Measurements from ENCODE around the gene CCDC185. TPM values are rescaled to one million over a fixed set of nuclear protein-coding genes. Genes with fewer than 3 reads are reported as not detected.

The CCDC185 gene
- total RNA-seq, 1 donor from 2014 or later = not detected

DNA sequence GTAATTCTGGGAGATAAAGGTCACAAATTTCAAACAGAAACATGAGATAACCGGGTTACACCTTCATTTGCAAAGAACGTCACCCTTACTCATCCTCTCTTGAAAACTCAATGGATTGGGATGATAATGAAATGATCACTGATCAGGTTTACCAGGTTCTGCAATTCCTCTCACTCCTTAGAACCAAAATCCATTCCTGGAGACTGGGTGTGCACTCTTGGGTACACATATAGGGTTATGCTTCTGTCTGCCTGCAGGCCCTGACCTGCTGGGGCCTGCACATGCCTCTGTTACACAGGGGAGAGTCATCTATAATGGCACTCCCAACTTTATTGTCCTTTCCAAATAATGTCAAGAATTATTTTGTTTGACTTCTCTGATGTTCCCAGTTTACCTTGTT, 37.5 kb upstream of the CCDC185 start:
- TF ChIP-seq, protein P1, sequence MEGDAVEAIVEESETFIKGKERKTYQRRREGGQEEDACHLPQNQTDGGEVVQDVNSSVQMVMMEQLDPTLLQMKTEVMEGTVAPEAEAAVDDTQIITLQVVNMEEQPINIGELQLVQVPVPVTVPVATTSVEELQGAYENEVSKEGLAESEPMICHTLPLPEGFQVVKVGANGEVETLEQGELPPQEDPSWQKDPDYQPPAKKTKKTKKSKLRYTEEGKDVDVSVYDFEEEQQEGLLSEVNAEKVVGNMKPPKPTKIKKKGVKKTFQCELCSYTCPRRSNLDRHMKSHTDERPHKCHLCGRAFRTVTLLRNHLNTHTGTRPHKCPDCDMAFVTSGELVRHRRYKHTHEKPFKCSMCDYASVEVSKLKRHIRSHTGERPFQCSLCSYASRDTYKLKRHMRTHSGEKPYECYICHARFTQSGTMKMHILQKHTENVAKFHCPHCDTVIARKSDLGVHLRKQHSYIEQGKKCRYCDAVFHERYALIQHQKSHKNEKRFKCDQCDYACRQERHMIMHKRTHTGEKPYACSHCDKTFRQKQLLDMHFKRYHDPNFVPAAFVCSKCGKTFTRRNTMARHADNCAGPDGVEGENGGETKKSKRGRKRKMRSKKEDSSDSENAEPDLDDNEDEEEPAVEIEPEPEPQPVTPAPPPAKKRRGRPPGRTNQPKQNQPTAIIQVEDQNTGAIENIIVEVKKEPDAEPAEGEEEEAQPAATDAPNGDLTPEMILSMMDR (IDR thresholded peaks at IDR 0.05; ENCODE audit: unreplicated experiment) = no peak
- H3K4me1 Mint-ChIP-seq = no peaks in the 10 kb centered on the region
- no peaks in the 10 kb centered on the region for H3K9me3 Mint-ChIP-seq
- no peak overlapping the region for H3K4me3 Mint-ChIP-seq
- no peak for DNase-seq (ENCODE audit: low spot score in 2 of 2, unreplicated experiment in 2 of 2)
- peaks cover 93% of the 10 kb centered on the region for H3K27me3 Mint-ChIP-seq (ENCODE audit: low read depth)
- no peaks in the 10 kb centered on the region for H3K36me3 Mint-ChIP-seq
- no peak overlapping the region for H3K27ac Mint-ChIP-seq

DNA sequence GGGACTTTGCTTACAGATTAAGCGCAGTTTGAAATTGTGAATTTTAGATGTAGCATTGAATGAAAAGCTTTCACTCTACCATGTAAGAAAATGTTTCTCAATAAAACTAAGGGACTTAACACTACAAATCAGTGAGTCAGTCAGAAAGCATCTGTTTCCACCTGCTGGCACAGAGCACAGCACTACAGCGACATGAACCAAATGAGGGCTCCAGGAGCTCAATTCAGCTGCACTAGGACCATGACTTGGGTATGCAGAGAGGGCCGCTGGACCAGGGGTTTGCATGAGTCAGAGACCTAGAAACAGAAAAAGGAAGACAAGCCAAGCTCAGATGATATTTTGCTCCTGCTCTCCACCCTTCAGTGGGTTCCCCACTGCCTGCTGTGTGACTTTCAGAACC, 34.4 kb upstream of the CCDC185 start:
- H3K4me1 Mint-ChIP-seq = peaks cover 13% of the 10 kb centered on the region
- TF ChIP-seq, protein P1 (IDR thresholded peaks at IDR 0.05; ENCODE audit: unreplicated experiment) = no peak
- no peak overlapping the region for H3K27ac Mint-ChIP-seq
- H3K9me3 Mint-ChIP-seq = no peaks in the 10 kb centered on the region
- no peaks in the 10 kb centered on the region for H3K36me3 Mint-ChIP-seq
- no peak for DNase-seq (ENCODE audit: low spot score in 2 of 2, unreplicated experiment in 2 of 2)
- peaks cover 93% of the 10 kb centered on the region for H3K27me3 Mint-ChIP-seq (ENCODE audit: low read depth)
- no peak overlapping the region for H3K4me3 Mint-ChIP-seq

DNA sequence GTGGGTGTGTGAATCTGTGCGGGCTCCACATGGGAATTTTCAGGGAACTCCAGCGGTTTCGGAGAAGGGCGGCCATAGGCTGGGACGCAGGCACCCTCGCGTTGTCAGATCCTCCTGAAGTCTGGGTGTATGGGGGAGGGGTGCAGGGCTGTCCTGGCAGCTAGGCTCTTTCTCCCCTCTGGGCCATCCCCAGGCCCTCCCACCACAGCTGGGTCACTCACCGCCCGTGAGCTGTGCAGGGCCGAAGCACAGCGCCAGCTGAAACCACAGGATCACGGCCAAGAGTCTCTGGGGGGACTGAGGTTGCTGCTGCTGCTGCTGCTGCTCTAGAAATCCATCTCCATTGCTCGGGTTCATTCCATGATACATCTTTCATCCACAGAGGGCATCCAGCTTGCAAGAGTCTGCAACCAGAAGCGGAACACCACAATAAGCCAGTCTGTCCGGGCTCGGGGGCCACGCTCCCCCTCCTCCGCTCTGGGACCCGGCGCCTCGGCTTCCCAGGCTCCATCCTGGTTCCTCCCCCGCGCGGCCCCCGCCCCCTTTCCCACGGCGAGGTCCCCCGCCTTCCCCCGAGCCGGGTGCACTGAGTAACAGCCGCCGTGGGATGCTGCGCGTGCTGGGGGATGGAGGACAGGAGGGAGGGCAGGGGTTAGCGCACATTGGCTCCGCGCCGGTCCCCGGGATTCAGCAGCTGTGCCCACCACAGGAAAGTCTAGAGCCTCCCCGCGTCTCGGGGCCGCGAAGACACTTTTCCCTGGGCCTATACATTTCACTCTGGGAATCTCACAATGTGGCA, 30.0 kb upstream of the CCDC185 start:
- H3K4me1 Mint-ChIP-seq = peaks cover 16% of the 10 kb centered on the region
- no peak for DNase-seq (ENCODE audit: low spot score in 2 of 2, unreplicated experiment in 2 of 2)
- peaks cover 79% of the 10 kb centered on the region for H3K27me3 Mint-ChIP-seq (ENCODE audit: low read depth)
- no peaks in the 10 kb centered on the region for H3K36me3 Mint-ChIP-seq
- no peaks in the 10 kb centered on the region for H3K9me3 Mint-ChIP-seq
- TF ChIP-seq, protein P1 (IDR thresholded peaks at IDR 0.05; ENCODE audit: unreplicated experiment) = no peak
- peak overlapping the region; percentile 79 for H3K4me3 Mint-ChIP-seq
- no peak overlapping the region for H3K27ac Mint-ChIP-seq

DNA sequence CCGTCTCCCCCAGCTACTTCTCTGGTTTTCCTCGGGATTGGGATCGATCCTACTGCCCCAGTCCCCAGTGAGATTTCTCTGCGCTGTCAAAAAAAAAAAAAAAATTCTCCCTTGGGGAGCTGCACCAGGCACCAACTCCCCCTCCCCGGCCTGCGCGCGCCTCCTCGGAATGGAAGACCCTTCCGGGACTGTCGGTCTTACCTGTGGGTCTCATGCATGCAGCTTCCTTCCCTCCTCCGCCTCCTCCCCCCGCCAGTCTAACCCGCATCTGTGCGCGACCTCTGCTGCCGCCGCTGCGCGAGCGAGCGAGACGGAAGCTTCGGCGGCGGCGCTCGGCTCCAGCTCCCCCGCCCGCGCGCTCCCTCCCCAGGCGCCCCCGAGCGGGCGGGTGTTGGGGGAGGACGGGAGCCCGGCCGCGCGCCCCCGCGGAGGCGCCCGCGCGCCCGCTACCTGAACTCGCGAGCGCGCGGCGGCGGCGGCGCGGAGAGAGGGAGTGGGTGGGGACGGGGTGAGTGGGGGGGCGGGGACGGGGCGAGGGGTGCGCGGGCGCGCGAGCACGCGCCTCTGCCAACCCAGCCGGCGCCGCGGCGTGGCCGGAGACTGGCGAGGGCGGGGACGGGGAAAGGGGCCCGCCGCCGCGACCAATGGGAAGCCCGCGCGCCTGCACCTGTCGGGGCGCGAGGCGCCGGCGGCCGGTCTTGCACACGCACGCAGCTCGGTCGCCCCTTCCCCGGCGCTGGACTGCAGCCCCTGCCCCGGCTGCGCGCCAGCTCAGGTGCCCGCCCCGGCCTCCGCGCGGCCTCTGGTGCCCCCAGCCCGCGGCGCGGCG, 29.1 kb upstream of the CCDC185 start, which contains the start of gene SUSD4:
TSS of gene SUSD4 (minus strand) at position 321 of the 829 bp plus-strand sequence. CDS start 751 bp downstream, outside the sequence.
- peak; percentile 25 to 58 for DNase-seq (ENCODE audit: low spot score in 2 of 2, unreplicated experiment in 2 of 2)
- H3K4me3 Mint-ChIP-seq = peak within 1 kb of the TSS; percentile 79
- H3K27me3 Mint-ChIP-seq (ENCODE audit: low read depth) = peaks cover 76% of the 10 kb centered on the region
- H3K4me1 Mint-ChIP-seq = peaks cover 16% of the 10 kb centered on the region
- H3K27ac Mint-ChIP-seq = no peak within 1 kb of the TSS
- no peaks in the 10 kb centered on the region for H3K9me3 Mint-ChIP-seq
- TF ChIP-seq, protein P1 (IDR thresholded peaks at IDR 0.05; ENCODE audit: unreplicated experiment) = no peak
- H3K36me3 Mint-ChIP-seq = no peaks in the 10 kb centered on the region

DNA sequence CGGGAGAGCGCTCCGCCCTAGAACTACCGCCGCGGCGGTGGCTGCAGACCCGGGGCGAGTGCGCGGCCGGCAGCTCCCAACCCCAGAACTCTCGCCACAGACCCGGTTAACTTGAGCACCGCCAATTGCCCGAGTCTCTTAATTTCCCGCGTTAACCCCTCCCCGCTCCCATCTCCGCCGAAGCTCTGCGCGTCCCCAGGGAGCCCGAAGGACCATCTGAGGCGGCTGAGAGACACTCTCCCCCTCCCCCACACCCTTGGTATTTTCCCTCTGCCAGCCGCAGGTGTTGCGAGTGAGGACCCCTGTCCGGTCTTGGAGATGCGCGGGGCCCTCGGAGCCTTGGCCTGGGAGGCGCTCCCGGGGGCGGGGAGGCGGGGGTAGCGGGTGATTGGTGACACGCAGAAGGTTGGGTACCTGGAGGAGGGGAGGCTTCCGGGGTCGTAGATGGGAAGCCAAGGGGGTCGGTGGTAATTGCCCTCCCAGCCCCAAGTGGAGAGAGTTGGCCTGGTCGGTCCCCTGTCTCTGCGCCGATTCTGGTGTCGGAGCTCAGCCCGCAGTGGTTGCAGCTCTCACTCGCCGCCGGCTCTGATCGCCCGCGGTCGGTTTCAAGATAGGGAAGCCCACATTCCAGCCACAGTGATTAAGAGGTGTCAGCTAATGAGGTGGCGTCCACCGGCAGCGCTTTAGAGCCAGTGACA, 28.4 kb upstream of the CCDC185 start:
- Mint-ChIP-seq H3K9me3 (no peaks in the 10 kb centered on the region), H3K27me3 (ENCODE audit: low read depth) (peaks cover 73% of the 10 kb centered on the region), H3K4me3 (peak overlapping the region; percentile 65), H3K27ac (no peak overlapping the region), H3K36me3 (no peaks in the 10 kb centered on the region), H3K4me1 (peaks cover 16% of the 10 kb centered on the region)
- DNase-seq (ENCODE audit: low spot score in 2 of 2, unreplicated experiment in 2 of 2) = peak in 1 of 2 experiments; percentile 40
- TF ChIP-seq, protein P1 (IDR thresholded peaks at IDR 0.05; ENCODE audit: unreplicated experiment) = no peak
